PC-9 (cell line): Measurements from ENCODE around the gene SCAI.

Source experiments
- EZH2 ChIP-seq: fragments of 200-600 bp; sonication (generic); IDR thresholded peaks from 2 replicates; pipeline ENCODE4 v1.8.0; 2017; ENCODE audit warnings: antibody characterized with exemption, low read depth
- TF ChIP-seq, protein P1 (sequence below): fragments of 200-600 bp; sonication (generic); conservative IDR thresholded peaks from 2 replicates; pipeline ENCODE4 v1.6.1; 2017; ENCODE audit warnings: mixed run types, antibody characterized with exemption, mild to moderate bottlenecking, moderate library complexity

DNA sequence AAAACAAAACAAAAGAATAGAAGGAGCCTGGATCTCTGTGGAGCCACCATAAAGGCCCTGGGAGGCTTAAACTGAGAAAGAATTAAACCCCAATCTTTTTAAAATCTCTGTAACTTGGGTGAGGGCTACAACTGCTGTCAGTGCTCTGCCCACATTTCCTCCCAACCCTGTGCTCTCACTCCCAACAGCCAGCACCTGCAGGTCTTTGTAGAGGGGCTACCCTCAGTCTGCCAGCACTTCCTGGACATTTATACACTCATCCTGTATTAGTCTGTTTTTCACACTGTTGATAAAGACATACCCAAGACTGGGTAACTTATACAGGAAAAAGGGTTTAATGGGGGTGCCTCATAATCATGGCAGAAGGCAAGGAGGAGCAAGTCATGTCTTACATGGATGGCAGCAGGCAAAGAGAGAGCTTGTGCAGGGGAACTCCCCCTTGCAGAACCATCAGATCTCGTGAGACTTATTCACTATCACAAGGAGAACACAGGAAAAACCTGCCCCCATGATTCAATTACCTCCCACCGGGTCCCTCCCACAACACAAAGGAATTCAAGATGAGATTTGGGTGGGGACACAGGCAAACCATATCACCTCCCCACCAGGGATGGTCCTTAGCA is 47.4 kb downstream of the SCAI start:
- TF ChIP-seq, protein P1, sequence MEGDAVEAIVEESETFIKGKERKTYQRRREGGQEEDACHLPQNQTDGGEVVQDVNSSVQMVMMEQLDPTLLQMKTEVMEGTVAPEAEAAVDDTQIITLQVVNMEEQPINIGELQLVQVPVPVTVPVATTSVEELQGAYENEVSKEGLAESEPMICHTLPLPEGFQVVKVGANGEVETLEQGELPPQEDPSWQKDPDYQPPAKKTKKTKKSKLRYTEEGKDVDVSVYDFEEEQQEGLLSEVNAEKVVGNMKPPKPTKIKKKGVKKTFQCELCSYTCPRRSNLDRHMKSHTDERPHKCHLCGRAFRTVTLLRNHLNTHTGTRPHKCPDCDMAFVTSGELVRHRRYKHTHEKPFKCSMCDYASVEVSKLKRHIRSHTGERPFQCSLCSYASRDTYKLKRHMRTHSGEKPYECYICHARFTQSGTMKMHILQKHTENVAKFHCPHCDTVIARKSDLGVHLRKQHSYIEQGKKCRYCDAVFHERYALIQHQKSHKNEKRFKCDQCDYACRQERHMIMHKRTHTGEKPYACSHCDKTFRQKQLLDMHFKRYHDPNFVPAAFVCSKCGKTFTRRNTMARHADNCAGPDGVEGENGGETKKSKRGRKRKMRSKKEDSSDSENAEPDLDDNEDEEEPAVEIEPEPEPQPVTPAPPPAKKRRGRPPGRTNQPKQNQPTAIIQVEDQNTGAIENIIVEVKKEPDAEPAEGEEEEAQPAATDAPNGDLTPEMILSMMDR: no peak
- TF ChIP-seq EZH2: no peak
